Smooth muscle cell (in vitro differentiated cells): Measurements from ENCODE around the gene ANKS1B. TPM values are rescaled to one million over a fixed set of nuclear protein-coding genes. Genes with fewer than 3 reads are reported as not detected.
"Not testable (repeated sequence)": the region's sequence is repeated elsewhere in the genome, so short reads cannot be mapped to it uniquely, and the experiment has no call there.

Source experiments
- DNase-seq: peaks from one replicate; lab custom pipeline; 2025; ENCODE audit not compliant: unreplicated experiment; lab: John Stamatoyannopoulos, UW
- H2AFZ ChIP-seq: fragments of 200-600 bp; sonication (generic); 2 replicates; pipeline ENCODE4 v1.6.0; 2016; ENCODE audit warnings: antibody characterized with exemption, low read depth, mild to moderate bottlenecking
- H3F3A ChIP-seq: fragments of 200-600 bp; sonication (generic); 2 replicates; pipeline ENCODE4 v1.6.0; 2017; ENCODE audit warnings: antibody characterized with exemption, low read depth
- H3K27ac ChIP-seq: fragments of 200-600 bp; sonication (generic); 2 replicates; pipeline ENCODE4 v1.5.1; 2016; ENCODE audit warnings: low read depth, mild to moderate bottlenecking
- H3K27me3 ChIP-seq: fragments of 200-600 bp; sonication (generic); 2 replicates; pipeline ENCODE4 v1.6.1; 2016; ENCODE audit warnings: low read depth, mild to moderate bottlenecking
- H3K36me3 ChIP-seq: fragments of 200-600 bp; sonication (generic); 2 replicates; pipeline ENCODE4 v1.5.1; 2016; ENCODE audit warnings: low read depth
- H3K4me1 ChIP-seq: fragments of 200-600 bp; sonication (generic); 2 replicates; pipeline ENCODE4 v1.5.1; 2016; ENCODE audit warnings: low read depth
- H3K4me2 ChIP-seq: fragments of 200-600 bp; sonication (generic); 2 replicates; pipeline ENCODE4 v1.6.0; 2016; ENCODE audit warnings: mild to moderate bottlenecking
- H3K4me3 ChIP-seq: fragments of 200-600 bp; sonication (generic); 2 replicates; pipeline ENCODE4 v1.5.1; 2016; ENCODE audit warnings: mild to moderate bottlenecking
- H3K79me2 ChIP-seq: fragments of 200-600 bp; sonication (generic); 2 replicates; pipeline ENCODE4 v1.6.0; 2016; ENCODE audit warnings: low read depth, mild to moderate bottlenecking
- H3K9ac ChIP-seq: fragments of 200-600 bp; sonication (generic); 2 replicates; pipeline ENCODE4 v1.6.0; 2016; ENCODE audit warnings: low read depth
- H3K9me3 ChIP-seq: fragments of 200-600 bp; sonication (generic); replicated peaks from 2 replicates; pipeline ENCODE4 v1.5.1; 2016; ENCODE audit warnings: low read depth
- H4K20me1 ChIP-seq: fragments of 200-600 bp; sonication (generic); 2 replicates; pipeline ENCODE4 v1.6.0; 2016; ENCODE audit warnings: low read depth
- WGBS: methylation state at CpG from one replicate; pipeline ENCODE4 v1.1.7; 2016; ENCODE audit warnings: low lambda C conversion rate; 5-methylcytosine and 5-hydroxymethylcytosine counted together
- polyA plus RNA-seq: library from polyadenylated mRNA; unstranded; fragments of >200 nt; fragmentation: Nextera tagmentation; extraction: Ambion mirVana; gene quantifications from 2 replicates; pipeline ENCODE4 v1.2.1, GENCODE V29; 2016
- total RNA-seq: library from RNA; depleted of rRNA; stranded (reverse); fragments of >200 nt; gene quantifications from 2 replicates; pipeline ENCODE4 v1.2.3, GENCODE V29; 2014
- TF ChIP-seq, protein P1 (sequence below): fragments of 200-600 bp; sonication (generic); IDR thresholded peaks from 2 replicates; pipeline ENCODE4 v1.5.1; 2017; ENCODE audit warnings: borderline replicate concordance, mild to moderate bottlenecking, antibody characterized with exemption; ENCODE audit not compliant: insufficient read depth, poor library complexity, severe bottlenecking

ANKS1B gene
- total and polyA plus RNA-seq, 2 experiments from 2014 or later = 0.47 to 7.3 TPM

DNA sequence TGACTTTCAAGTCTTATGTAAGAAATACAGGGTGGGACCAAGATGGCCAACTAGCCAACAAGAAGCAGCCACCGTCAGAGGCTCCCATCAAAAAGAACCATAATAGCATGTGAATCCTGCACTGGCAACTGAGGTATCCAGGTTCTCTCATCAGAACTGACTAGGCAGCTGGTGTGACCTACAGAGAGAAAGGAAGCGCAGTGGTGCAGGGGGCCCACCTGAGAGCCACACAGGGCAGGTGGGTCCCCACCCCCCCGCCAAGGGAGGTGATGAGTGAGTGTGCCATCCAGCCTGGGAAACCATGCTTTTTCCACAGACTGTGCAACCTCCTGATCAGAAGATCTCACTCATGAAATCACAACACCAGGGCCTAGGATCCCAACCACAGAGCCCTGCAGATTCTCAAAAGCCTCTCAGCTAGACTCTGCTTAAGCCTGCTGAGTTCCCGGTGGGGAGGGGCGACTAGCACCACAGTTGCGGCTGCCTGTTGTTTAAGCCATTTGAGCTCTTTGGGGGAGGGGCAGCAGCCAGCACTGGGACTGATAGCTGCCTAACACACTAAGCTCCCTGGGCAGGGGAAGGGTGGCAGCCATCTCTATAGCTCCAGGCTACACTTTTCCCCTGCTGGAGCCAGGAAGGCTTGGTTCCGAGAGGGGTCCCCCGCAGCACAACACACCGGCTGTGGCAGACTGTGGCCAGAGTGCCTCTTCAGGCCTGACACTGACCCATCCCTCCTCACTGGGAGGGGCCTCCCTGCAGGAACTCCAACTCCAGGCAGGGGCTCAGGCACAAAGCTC lies 261.8 kb downstream of the ANKS1B start:
- no peaks in the 10 kb centered on the region for H3K27me3 ChIP-seq
- 64% methylated on average over 9 of the region's 9 CpGs for WGBS
- H3K4me2 ChIP-seq = no peak overlapping the region
- no peaks in the 10 kb centered on the region for H3F3A ChIP-seq
- H3K4me1 ChIP-seq = no peaks in the 10 kb centered on the region
- H4K20me1 ChIP-seq = no peaks in the 10 kb centered on the region
- H3K36me3 ChIP-seq = no peaks in the 10 kb centered on the region
- H3K79me2 ChIP-seq = no peaks in the 10 kb centered on the region
- TF ChIP-seq, protein P1, sequence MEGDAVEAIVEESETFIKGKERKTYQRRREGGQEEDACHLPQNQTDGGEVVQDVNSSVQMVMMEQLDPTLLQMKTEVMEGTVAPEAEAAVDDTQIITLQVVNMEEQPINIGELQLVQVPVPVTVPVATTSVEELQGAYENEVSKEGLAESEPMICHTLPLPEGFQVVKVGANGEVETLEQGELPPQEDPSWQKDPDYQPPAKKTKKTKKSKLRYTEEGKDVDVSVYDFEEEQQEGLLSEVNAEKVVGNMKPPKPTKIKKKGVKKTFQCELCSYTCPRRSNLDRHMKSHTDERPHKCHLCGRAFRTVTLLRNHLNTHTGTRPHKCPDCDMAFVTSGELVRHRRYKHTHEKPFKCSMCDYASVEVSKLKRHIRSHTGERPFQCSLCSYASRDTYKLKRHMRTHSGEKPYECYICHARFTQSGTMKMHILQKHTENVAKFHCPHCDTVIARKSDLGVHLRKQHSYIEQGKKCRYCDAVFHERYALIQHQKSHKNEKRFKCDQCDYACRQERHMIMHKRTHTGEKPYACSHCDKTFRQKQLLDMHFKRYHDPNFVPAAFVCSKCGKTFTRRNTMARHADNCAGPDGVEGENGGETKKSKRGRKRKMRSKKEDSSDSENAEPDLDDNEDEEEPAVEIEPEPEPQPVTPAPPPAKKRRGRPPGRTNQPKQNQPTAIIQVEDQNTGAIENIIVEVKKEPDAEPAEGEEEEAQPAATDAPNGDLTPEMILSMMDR = no peak
- no peak overlapping the region for H3K4me3 ChIP-seq
- no peak for DNase-seq
- H3K9ac ChIP-seq = no peak overlapping the region
- no peaks in the 10 kb centered on the region for H3K9me3 ChIP-seq
- H2AFZ ChIP-seq = no peak overlapping the region
- H3K27ac ChIP-seq = no peak overlapping the region

DNA sequence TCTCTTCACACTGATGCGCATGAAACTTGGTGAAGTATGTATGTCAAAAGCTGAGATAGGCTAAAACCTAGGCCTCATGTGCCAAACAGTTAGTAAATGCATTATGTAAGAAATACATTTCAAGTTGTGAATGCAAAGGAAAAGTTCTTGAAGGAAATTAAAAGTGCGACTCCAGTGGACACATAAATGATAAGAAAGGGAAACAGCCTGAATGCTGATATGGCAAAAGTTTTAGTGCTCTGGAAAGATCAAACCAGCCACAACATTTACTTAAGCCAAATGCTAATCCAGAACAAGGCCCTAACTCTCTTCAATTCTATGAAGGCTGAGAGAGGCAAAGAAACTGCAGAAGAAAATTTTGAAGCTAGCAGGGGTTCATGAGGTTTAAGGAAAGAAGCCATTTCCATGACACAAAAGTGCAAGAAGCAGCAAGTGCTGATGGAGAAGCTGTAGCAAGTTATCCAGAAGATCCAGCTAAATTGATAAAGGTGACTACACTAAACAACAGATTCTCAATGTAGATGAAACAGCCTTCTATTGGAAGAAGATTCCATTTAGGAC lies 262.9 kb downstream of the ANKS1B start:
- H3K4me1 ChIP-seq = no peaks in the 10 kb centered on the region
- no peaks in the 10 kb centered on the region for H3K79me2 ChIP-seq
- 38% methylated on average over 2 of the region's 2 CpGs for WGBS
- H4K20me1 ChIP-seq = no peaks in the 10 kb centered on the region
- H3K9ac ChIP-seq = no peak overlapping the region
- no peaks in the 10 kb centered on the region for H3F3A ChIP-seq
- no peak overlapping the region for H3K27ac ChIP-seq
- no peaks in the 10 kb centered on the region for H3K36me3 ChIP-seq
- no peaks in the 10 kb centered on the region for H3K27me3 ChIP-seq
- DNase-seq = no peak
- H3K4me2 ChIP-seq = no peak overlapping the region
- TF ChIP-seq, protein P1 = no peak
- H2AFZ ChIP-seq = no peak overlapping the region
- H3K9me3 ChIP-seq = no peaks in the 10 kb centered on the region
- H3K4me3 ChIP-seq = no peak overlapping the region

DNA sequence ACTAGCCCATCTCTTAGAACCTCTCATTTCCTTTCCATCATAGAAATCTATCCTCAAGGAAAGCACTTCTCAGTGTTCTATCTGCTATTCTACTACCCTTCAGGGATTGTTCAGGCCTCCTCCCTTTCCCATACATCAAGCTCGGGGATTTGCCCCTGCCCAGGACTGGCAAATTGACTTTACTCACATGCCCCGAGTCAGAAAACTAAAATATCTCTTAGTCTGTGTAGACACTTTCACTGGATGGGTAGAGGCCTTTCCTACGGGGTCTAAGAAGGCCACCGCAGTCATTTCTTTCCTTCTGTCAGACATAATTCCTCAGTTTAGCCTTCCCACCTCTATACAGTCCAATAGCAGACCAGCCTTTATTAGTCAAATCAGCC lies 264.7 kb downstream of the ANKS1B start:
- not testable (repeated sequence) for H3K27ac ChIP-seq, H4K20me1 ChIP-seq, H2AFZ ChIP-seq, H3K36me3 ChIP-seq, H3K27me3 ChIP-seq, H3K4me1 ChIP-seq, H3K9ac ChIP-seq, H3K4me3 ChIP-seq, H3K79me2 ChIP-seq, H3F3A ChIP-seq, H3K9me3 ChIP-seq, DNase-seq, H3K4me2 ChIP-seq
- 90% methylated on average over 4 of the region's 4 CpGs for WGBS

DNA sequence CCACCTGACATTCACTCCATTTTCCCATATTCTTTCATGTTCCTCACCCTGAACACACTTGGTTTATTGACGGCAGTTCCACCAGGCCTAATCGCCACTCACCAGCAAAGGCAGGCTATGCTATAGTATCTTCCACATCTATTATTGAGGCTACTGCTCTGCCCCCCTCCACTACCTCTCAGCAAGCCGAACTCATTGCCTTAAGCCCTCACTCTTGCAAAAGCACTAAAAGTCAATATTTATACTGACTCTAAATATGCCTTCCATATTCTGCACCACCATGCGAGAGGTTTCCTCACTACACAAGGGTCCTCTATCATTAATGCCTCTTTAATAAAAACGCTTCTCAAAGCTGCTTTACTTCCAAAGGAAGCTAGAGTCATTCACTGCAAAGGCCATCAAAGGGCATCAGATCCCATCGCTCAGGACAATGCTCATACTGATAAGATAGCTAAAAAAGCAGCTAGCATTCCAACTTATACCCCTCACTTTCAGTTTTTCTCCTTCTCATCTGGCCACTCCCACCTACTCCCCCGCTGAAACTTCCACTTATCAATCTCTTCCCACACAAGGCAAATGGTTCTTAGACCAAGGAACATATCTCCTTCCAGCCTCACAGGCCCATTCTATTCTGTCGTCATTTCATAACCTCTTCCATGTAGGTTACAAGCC lies 265.2 kb downstream of the ANKS1B start:
- H3K27ac ChIP-seq, H3K27me3 ChIP-seq, H3K9ac ChIP-seq, DNase-seq, H3F3A ChIP-seq, H4K20me1 ChIP-seq, H3K4me3 ChIP-seq, H3K9me3 ChIP-seq, H3K4me1 ChIP-seq, H3K79me2 ChIP-seq, H3K36me3 ChIP-seq, H2AFZ ChIP-seq, H3K4me2 ChIP-seq: not testable (repeated sequence)
- 85% methylated on average over 8 of the region's 8 CpGs for WGBS

DNA sequence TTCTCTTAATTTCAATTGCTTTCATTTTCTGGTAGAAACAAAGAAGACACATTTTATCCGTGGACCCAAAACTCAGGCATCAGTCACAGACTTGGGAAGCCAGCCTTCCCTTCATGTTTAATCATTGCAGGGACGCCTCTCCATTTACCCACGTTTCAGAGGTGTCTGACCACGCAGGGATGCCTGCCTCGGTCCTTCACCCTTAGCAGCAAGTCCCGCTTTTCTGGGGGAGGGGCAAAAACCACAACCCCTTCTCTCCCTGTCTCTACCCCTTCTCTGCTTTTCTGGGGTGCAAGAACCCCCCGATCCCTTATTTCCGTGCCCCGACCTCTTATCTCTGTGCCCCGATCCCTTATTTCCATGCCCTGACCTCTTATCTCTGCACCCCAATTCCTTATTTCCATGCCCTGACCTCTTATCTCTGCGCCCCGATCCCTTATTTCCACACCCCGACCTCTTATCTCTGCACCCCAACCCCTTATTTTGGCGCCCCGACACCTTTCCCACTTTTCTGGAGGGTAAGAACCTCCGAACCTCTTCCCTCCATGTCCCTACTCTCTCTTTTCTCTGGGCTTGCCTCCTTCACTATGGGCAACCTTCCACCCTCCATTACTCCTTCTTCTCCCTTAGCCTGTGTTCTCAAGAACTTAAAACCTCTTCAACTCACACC lies 268.8 kb downstream of the ANKS1B start:
- not testable (repeated sequence) for H3K79me2 ChIP-seq, H3K27ac ChIP-seq, H3K9ac ChIP-seq, H3K27me3 ChIP-seq, H3K4me2 ChIP-seq, DNase-seq, H3K36me3 ChIP-seq, H3K9me3 ChIP-seq, H3F3A ChIP-seq, H4K20me1 ChIP-seq, H2AFZ ChIP-seq, H3K4me3 ChIP-seq, H3K4me1 ChIP-seq
- WGBS = 92% methylated on average over 16 of the region's 16 CpGs

DNA sequence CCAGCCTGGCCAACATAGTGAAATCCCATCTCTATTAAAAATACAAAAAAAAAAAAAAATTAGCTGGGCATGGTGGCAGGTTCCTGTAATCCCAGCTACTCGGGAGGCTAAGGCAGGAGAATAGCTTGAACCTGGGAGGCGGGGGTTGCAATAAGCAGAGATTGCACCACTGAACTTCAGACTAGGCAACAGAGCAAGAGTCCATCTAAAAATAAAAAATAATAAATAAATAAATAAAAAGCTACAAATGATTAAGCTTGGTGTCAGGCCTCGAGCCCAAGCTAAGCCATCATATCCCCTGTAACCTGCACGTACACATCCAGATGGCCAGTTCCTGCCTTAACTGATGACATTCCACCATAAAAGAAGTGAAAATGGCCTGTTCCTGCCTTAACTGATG lies 269.8 kb downstream of the ANKS1B start:
- H3F3A ChIP-seq, H3K4me3 ChIP-seq, H3K36me3 ChIP-seq, H3K4me1 ChIP-seq, H3K27me3 ChIP-seq, H3K79me2 ChIP-seq, H3K9ac ChIP-seq, DNase-seq, H4K20me1 ChIP-seq, H2AFZ ChIP-seq, H3K27ac ChIP-seq, H3K4me2 ChIP-seq, H3K9me3 ChIP-seq: not testable (repeated sequence)
- 90% methylated on average over 4 of the region's 4 CpGs for WGBS
